Stimulated activated CD8-positive, alpha-beta memory T cell treated with anti-CD3 and anti-CD28 coated beads, Interleukin-7, amount 100 ng/mL, for 24 hours (primary cell): ENCODE results near the gene NT5C2.
"Not testable (repeated sequence)": the region's sequence is repeated elsewhere in the genome, so short reads cannot be mapped to it uniquely, and the experiment has no call there.

Source experiments
- DNase-seq: peaks from one replicate; pipeline ENCODE4 v3.0.0-alpha.2; 2020; ENCODE audit warnings: low read depth

The NT5C2 gene

DNA sequence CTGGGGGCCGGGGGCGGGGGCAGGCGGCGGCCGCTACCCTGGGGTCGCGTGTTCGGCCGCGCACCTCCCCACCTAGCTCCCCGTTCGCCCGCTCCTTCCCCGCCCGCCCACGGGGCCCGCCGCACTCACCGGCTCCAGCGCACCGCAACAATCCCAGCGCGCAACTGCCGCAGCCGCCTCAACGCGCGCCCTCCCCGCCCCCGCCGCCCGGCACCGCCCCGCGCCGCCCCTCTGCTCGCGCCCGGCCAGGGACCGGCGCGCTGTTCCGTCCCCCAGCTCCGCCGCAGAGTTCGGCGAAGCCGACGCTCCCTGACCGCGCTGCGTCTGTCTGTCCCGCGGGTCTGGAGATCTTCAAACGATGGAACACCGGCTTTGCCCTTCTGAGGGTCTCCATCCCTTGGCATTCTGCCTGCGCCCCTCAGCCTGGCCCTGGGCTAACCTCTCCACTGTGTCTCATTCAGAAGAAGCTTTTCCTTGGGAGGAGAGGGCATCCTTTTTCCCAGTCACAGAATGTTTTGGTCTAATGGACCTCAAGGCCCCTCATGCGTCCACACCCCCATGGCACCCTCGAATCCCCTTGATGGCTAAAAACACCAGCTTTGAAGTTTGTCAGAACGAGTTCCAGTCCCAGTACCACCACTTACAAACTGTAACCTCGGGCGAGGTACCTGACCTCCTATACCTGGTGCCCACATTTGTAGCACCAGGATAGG is at the start of gene NT5C2:
Gene NT5C2 (minus strand): TSS at position 166 of the 713 bp plus-strand sequence. CDS start 18,314 bp downstream, outside the sequence.
- DNase-seq, result peak; percentile 56

DNA sequence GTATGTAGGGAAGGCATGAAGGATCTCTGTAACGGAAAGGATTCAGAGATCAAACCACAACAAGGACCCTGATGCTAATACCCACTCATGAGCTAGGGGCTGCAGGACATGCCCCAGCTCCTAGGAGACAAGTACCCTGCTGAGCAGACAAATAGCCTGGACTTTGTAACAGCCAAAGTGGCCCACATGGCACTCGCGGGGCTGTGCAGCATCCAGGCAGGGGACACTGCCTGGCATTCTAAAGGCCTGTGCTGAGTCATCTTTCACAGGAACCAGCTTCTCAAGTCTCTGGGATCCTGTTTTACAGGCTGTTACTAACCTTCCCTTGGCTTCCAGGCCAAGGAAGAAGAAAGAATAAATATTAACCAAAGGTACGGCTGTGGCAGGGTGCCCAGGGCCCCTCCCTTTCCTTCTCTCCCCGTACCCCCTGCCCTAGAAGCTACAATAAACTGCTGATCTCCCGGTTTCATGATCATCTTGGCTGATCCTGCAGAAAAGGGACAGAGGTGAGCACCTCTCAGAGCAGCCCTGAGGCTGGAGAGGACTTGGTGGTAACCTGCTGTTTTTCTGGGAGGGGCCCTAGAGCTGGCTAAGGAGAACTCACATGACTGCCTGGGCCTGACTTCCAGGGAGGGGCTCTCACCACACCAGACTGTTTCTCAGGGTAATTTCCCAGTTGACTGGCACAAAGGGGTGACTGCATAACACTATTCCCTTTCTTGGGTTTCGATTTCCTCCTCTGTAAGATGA is 48.4 kb upstream of the NT5C2 start:
- no peak for DNase-seq

DNA sequence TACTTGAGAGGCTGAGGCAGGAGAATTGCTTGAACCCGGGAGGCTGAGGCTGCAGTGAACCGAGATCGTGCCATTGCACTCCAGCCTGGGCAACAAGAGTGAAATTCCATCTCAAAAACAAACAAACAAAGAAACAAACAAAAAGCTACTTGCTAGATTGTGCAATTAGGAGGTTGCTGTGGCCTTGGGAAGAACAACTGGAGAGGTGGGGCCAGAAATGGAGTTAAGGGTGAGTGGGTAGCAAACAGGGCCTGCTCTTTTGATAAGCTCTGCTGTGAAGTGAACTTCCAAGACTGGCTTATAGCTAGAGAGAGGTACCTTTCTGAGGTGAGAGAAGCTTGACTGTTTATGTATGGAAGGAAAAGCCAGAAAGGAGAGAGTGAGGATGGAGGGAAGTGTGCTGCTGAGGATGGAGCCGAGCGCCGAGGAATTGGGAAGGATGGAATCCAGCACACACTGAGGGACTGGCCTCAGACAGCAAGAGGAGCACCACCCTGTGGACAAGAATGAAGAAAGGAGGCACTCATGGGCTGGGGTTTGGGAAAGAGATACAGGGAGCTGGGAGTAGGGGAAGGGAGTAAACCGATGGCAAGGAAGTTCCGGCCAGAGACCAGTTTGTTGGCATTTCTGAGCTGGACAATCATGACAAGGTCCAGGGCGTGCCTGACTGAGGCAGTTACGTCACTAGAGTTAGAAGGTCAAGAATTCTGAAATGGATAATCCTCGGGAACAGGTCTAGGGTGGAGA is 45.6 kb upstream of the NT5C2 start:
- DNase-seq, result no peak

DNA sequence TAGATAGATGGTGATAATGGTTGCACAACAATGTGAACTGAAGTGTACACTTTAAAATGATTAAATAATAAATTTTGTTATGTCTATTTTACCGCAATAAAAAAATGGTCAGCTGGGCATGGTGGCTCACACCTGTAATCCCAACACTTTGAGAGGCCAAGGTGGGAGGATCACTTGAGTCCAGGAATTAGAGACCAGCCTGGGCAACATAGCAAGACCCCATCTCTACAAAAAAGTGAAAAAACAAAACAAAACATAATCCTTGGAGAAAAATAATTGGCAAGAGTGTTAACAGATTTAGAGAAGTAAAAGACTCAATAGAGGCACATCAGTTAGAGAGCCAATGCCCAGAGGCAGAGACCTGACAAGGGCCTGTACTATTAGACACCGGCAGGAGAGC is 42.7 kb upstream of the NT5C2 start:
- DNase-seq, result no peak

DNA sequence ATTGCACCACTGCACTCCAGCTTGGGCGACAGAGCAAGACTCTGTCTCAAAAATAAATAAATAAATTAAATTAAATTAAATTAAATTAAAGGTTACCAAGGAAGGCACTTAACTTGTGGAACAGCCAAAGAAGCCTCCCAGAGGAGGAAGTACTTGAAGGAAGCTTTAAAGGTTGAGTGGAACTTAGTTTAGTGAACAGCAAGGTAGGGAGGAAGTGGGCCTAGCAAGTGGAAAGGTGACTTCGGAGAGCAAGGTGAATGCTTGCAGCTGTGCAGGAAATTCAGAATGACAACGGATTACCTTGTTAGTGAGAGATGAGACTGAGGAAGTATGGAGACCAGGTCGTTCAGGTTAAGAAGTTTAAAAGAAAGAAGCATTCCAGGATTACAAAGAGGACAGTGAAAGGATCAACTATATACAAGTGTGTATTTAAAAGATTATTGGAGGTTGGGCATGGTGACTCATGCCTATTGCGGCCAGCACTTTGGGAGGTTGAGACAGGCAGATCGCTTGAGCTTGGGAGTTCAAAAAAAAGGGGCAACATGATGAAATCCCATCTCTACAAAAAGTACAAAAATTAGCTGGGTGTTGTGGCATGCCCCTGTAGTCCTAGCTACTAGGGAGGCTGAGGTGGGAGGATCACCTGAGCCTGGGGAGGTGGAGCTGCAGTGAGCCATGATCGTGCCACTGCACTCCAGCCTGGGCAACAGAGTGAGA is 39.9 kb upstream of the NT5C2 start:
- DNase-seq, result no peak

DNA sequence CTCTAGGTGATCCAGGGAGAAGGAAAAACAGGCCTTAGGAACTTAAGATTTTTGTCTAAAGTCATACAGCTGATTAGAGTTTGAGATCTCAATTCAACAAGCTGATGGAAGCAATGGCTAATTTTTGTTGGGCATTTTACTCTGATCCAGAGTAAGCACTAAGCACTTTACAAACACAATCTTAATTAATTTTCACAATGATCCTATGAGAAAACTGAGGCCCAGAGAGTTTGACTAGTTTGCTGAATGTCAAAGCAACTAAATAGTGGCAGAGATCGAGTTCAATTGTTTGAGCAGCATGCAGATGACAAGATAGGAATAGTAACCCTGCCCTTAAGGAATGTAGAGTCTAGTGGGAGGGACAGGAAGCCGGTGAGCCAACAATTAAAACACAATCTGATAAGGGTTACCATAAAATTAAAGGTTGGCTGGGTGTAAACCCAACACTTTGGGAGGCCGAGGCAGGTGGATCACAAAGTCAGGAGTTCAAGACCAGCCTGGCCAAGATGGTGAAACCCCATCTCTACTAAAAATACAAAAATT is 39.1 kb upstream of the NT5C2 start:
- DNase-seq, result no peak

DNA sequence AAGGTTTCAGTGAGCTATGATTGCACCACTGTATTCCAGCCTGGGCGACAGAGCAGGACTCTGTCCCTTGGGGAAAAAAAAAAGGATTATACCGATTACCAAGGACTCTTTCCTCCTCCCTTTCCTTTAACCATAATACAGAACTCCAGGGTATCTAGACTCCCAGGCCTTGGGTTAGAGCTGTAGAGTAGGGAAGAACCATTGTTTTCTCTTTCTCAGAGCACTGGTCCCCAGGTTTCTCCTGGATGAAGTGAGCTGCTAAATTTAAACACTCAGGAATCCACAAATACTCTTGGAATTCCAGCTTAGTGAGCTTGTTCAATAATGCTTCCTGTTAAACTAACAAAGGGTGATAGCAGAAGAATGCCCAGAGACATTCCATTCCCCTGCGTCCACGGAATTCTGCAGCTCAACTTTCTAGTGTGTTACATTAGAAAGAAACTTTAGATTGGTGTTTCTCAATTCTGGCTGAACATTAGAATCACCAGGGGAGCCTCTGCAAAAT is 38.0 kb upstream of the NT5C2 start:
- DNase-seq, result no peak

DNA sequence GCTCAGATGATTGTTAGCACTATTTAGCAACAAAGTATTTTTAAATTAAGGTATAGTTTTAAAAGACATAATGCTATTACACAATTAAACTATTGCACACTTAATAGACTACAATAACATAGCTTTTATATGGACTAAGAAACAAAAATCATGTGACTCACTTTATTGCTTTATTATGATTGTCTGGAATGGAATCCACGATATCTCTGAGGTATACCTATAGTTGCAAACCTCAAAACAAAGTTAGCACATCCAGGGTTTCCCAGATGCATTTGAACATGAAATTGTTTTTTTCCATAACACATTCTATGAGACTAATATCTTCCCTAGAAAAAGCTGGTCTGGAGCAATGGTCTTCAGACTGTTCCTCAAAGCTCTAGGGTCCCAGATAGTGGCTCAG is 34.3 kb upstream of the NT5C2 start:
- no peak for DNase-seq

DNA sequence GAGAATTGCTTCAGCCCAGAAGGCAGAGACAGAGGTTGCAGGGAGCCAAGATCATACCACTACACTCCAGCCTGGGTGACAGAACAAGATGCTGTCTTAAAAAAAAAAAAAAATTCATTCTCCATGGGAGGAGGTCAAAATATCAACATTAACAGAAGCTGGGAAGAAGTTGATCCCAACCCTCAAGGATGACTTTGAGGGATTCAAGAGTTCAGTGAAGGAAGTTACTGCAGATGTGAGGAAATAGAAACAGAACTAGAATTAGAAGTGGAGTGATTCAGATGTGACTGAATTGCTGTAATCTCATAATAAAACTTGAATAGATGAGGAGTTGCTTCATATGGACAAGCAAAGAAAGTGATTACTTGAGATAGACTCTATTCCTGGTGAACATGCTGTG is 32.9 kb upstream of the NT5C2 start:
- DNase-seq, result no peak

DNA sequence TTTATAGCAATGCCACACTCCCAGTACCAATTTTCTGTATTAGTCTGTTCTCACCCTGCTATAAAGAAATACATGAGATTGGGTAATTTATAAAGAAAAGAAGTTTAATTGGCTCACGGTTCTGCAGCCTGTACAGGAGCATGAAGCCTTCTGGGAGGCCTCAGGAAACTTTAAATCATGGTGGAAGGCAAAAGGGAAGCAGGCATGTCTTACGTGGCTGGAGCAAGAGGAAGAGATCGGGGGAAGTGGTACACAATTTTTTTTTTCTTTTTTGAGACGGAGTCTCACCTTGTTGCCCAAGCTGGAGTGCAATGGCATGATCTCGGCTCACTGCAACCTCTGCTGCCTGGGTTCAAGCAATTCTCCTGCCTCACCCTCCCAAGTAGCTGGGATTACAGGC is 31.6 kb upstream of the NT5C2 start:
- DNase-seq, result not testable (repeated sequence)

DNA sequence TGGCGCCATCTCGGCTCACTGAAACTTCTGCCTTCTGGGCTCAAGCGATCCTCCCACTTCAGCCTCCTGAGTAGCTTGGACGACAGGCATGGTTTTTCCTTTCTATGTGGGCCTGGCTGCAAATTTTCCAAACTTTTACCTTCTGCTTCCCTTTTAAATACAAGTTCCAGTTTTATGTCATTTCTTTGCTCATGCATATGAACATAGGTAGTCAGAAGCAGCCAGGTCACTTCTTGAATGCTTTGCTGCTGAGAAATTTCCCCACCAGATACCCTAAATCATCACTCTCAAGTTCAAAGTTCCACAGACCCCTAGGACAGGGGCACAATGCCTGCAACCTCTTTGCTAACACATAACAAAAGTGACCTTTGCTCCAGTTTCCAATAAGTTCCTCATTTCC is 31.1 kb upstream of the NT5C2 start:
- DNase-seq, result no peak

DNA sequence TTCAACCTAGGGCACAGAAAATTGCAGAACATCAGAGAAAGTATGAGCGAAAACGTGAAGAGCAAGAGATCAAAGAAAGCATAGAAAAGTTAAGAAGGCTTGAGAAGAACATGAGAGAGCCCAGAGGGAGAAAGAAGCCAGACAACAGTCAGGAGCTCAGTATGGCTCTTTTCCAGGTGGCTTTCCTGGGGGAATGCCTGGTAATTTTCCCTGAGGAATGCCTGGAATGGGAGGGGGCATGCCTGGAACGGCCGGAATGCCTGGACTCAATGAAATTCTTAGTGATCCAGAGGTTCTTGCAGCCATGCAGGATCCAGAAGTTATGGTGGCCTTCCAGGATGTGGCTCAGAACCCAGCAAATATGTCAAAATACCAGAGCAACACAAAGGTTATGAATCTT is 23.3 kb upstream of the NT5C2 start:
- not testable (repeated sequence) for DNase-seq

DNA sequence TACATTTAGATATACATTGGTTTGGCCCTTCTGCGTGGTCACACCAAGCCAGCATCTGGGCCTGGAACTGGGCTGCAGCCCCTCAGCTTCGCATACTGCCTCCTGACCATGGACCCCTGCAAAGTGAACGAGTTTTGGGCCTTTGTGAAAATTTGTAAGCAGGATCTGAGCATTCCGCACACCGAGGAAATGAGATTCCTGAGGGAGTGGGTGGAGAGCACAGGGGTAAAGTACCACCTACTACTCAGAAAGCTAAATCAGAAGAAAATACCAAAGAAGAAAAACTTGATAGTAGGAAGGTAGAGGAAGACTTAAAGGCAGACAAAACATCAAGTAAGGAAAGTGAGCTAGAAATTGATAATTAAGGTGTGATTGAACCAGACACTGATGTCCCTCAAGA is 22.5 kb upstream of the NT5C2 start:
- DNase-seq, result no peak

DNA sequence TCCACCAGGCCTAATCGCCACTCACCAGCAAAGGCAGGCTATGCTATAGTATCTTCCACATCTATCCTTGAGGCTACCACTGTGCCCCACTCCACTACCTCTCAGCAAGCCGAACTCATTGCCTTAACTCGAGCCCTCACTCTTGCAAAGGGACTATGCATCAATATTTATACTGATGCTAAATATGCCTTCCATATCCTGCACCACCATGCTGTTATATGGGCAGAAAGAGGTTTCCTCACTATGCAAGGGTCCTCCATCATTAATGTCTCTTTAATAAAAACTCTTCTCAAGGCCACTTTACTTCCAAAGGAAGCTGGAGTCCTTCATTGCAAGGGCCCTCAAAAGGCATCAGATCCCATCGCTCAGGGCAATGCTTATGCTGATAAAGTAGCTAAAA is 17.2 kb upstream of the NT5C2 start:
- not testable (repeated sequence) for DNase-seq

DNA sequence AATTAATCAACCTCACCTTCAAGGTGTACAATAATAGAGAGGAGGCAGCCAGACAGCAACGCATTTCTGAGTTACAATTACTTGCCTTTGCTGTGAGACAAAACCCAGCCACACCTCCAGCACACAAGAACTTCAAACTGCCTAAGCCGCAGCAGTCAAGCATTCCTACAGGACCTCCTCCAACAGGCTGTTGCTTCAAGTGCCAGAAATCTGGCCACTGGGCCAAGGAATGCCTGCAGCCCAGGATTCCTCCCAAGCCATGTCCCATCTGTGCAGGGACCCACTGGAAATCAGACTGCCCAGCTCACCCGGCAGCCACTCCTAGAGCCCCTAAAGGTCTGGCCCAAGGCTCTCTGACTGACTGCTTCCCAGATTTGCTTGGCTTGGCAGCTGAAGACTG is 14.6 kb upstream of the NT5C2 start:
- DNase-seq, result not testable (repeated sequence)

DNA sequence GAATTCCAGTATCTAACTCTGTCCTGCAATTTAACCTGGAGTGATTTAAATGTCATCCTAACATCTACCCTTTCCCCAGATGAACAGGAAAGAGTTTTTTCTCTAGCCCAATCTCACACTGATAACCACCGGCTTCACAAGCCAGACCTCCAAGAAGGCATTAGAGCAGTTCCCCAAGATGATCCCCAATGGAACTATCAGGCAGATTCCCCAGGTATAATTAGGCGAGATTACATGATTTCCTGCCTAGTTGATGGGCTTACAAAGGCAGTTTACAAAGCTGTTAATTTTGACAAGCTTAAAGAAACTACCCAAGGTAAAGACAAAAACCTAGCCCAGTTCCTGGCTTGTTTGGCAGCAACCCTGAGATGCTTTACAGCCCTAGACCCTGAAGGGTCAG is 14.1 kb upstream of the NT5C2 start:
- DNase-seq, result no peak

DNA sequence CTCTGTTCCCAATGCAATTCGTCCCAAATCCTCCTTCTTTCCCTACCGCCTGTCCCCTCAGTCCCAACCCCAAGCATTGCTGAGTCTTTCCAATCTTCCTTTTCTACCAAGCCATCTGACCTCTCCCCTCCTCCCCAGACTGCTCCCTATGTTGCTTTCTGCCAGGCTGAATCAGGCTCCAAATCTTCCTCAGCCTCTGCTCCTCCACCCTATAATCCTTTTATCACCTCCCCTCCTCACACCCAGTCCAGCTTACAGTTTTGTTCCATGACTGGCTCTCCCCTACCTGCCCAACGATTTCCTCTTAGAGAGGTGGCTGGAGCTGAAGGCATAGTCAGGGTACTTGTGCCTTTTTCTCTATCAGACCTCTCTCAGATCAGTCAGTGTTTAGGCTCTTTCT is 13.6 kb upstream of the NT5C2 start:
- not testable (repeated sequence) for DNase-seq

DNA sequence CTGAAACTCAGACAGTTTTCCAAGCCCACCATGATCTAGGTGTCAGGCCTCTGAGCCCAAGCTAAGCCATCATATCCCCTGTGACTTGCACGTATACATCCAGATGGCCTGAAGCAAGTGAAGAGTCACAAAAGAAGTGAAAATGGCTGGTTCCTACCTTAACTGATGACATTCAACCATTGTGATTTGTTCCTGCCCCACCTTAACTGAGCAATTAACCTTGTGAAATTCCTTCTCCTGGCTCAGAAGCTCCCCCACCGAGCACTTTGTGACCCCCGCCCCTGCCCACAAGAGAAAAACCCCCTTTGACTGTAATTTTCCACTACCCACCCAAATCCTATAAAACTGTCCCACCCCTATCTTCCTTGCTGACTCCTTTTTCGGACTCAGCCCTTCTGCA is 12.3 kb upstream of the NT5C2 start:
- DNase-seq, result not testable (repeated sequence)

DNA sequence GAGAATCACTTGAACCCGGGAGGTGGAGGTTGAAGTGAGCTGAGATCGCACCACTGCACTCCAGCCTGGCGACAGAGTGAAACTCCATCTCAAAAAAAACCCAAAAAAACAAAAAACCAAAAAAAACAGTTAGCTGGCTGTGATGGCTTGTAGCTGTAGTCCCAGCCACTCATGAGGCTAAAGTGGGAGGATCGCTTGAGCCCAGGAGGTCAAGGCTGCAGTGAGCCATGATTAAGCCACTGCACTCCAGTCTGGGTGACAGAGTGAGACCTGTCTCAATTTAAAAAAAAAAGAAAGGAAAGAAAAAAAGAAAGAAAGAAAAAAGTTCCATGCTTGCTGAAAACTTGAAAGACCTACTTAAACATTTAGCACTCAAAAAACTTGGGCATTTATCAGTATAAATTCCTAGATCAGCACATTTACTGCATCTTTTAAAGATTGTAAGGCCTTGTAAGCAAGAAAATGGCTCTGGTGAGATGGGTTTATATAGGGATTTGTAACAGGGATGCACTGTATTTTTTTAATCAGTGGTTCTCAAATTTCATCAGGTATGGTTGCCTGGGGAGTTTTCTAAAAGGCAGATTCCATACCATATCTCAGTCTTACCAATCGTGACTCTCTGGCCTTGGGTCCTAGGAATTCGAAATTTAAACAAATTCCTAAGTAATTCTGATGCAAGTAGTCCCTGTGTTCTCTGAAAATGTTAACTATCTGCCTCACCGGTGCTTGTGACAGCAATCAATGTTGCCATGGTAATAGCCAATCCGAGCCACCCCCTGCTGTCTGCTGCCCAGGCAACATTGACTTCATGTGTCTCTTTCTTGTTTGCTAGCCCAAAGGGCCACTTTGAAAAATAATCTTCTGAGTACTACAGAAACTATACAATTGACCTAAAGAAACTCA is 11.5 kb upstream of the NT5C2 start:
- DNase-seq, result no peak

DNA sequence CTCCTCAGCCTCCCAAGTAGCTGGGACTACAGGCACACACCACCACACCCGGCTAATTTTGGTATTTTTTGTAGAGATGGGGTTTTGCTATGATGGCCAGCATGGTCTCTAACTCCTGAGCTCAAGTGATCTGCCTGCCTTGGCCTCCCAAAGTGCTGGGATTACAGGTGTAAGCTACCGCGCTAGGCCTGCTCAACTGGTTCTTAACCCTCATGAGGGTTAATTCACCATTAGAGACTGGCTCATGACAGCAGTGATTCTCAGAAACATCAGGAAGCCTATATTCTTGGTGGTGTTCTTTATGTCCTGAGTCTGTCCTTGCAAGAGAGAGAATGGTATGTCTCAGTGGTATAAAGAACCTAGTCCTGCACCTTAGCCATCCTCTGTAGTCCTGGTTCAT is 10.4 kb upstream of the NT5C2 start:
- DNase-seq, result no peak

DNA sequence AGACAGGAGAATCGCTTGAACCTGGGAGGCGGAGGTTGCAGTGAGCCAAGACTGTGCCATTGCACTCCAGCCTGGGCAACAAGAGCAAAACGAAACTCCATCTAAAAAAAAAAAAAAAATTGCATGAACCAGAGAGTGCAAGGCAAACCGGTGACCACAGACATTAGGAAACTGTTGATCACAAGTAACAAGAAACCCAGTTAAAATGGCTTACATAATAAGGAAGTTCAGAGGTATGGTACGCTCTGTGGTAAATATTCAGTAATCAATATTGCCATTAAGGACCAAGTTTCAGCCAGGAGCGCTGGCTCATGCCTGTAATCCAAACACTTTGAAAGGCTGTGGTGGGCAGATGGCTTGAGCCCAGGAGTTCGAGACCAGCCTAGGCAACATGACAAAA is 9.2 kb upstream of the NT5C2 start:
- no peak for DNase-seq
